C4-2B (cell line): Measurements from ENCODE around the gene PLA2G2D.

Experiments used
- ZFX ChIP-seq: fragments of 450-650 bp; IDR thresholded peaks from 2 replicates; pipeline ENCODE4 v1.6.1; 2017
- TF ChIP-seq, protein P1 (sequence below): fragments of 450-650 bp; conservative IDR thresholded peaks from 2 replicates; pipeline ENCODE4 v1.5.1; 2017; ENCODE audit warnings: mild to moderate bottlenecking

DNA sequence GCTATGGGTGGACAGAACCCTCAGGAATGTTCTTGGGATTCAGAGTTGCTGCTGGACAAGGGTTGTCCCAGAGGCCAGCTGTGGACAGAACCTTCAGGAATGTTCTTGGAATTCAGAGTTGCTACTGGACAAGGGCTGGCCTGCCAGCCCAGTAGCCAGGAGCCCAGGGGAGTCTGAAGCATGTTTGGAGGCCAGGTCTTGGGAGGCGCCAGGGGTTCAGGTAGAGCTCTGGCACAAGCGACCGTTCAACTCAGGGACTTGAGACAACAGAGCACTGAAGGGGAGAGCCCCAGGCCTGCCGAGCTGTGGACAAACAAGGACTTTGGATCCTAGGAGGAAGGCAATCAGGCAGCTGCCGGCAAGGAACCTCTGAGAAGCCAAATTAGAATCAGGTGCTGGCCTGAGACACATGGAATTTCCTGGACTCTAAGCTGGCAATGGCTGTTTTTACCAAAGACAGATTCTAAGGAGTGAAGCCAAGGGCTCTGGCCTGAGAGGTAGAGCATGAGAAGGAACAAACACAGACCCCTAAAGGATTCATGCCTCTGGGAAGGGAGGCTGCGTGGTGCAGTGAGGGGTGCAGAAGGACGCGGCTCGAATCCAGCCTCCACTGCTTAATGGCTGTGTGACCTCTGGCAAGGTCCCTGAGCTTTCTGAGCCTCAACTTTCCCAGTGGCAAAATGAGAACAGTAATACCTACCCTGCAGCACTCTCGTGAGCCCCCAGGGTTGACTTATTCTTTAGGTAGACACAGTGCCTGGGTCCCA, 36.0 kb downstream of the PLA2G2D start:
- TF ChIP-seq, protein P1, sequence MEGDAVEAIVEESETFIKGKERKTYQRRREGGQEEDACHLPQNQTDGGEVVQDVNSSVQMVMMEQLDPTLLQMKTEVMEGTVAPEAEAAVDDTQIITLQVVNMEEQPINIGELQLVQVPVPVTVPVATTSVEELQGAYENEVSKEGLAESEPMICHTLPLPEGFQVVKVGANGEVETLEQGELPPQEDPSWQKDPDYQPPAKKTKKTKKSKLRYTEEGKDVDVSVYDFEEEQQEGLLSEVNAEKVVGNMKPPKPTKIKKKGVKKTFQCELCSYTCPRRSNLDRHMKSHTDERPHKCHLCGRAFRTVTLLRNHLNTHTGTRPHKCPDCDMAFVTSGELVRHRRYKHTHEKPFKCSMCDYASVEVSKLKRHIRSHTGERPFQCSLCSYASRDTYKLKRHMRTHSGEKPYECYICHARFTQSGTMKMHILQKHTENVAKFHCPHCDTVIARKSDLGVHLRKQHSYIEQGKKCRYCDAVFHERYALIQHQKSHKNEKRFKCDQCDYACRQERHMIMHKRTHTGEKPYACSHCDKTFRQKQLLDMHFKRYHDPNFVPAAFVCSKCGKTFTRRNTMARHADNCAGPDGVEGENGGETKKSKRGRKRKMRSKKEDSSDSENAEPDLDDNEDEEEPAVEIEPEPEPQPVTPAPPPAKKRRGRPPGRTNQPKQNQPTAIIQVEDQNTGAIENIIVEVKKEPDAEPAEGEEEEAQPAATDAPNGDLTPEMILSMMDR: no peak
- no peak for TF ChIP-seq ZFX
